Neural cell (in vitro differentiated cells): ENCODE measurements around the gene C16orf74.

Experiments
- POLR2AphosphoS5 ChIP-seq: IDR thresholded peaks from 2 replicates; pipeline ENCODE4 v1.6.1; 2012
- TF ChIP-seq, protein P1 (sequence below): fragments of 450-650 bp; IDR thresholded peaks from 2 replicates; pipeline ENCODE4 v1.5.1; 2014; ENCODE audit warnings: antibody characterized with exemption, mild to moderate bottlenecking, moderate library complexity; ENCODE audit not compliant: poor library complexity, severe bottlenecking

DNA sequence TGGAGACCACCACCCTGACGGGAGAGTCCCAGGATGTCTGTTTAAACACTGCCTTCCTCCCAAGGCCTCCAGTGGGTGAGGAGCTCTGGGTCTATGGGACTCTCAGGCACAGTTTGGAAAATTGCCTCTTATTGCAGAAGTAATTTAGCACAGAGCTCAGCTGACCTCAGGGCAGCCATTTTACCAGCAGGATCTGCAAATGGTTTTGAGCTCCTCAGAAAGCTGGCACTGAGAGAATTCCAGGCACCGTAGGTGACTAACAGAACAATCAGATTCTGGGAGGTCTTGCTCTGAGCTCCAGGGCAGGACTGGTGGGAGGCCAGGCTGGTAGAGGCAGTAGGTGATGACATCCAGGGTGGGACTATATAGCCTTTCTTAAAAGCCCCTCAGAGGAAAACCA, 17.3 kb upstream of the C16orf74 start:
- TF ChIP-seq, protein P1, sequence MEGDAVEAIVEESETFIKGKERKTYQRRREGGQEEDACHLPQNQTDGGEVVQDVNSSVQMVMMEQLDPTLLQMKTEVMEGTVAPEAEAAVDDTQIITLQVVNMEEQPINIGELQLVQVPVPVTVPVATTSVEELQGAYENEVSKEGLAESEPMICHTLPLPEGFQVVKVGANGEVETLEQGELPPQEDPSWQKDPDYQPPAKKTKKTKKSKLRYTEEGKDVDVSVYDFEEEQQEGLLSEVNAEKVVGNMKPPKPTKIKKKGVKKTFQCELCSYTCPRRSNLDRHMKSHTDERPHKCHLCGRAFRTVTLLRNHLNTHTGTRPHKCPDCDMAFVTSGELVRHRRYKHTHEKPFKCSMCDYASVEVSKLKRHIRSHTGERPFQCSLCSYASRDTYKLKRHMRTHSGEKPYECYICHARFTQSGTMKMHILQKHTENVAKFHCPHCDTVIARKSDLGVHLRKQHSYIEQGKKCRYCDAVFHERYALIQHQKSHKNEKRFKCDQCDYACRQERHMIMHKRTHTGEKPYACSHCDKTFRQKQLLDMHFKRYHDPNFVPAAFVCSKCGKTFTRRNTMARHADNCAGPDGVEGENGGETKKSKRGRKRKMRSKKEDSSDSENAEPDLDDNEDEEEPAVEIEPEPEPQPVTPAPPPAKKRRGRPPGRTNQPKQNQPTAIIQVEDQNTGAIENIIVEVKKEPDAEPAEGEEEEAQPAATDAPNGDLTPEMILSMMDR, result no peak
- no peak for TF ChIP-seq POLR2AphosphoS5
